Lower lobe of right lung (tissue), 2 donors: ENCODE results near the gene CHKA. TPM values are rescaled to one million over a fixed set of nuclear protein-coding genes. Genes with fewer than 3 reads are reported as not detected.

ENCODE experiments used
- ATAC-seq, 2 donors: fragments of 200-7000 bp; cut with Tn5 transposase; one replicate each; pipeline ENCODE4 v1.9.1; 2020 to 2022; ENCODE audit warnings: mild to moderate bottlenecking in 2 of 2, moderate library complexity in 2 of 2
- DNase-seq: peaks from one replicate; pipeline ENCODE4 v3.0.0-alpha.2; 2020
- H3K27ac ChIP-seq: fragments of 200-600 bp; one replicate; pipeline ENCODE4 v1.8.0; 2022
- H3K27me3 ChIP-seq: fragments of 200-600 bp; one replicate; pipeline ENCODE4 v1.8.0; 2022; ENCODE audit warnings: low read depth
- H3K36me3 ChIP-seq: fragments of 200-600 bp; one replicate; pipeline ENCODE4 v1.8.0; 2022; ENCODE audit warnings: mild to moderate bottlenecking
- H3K4me1 ChIP-seq: fragments of 200-600 bp; one replicate; pipeline ENCODE4 v1.8.0; 2022
- H3K4me3 ChIP-seq: fragments of 200-600 bp; one replicate; pipeline ENCODE4 v1.8.0; 2022; ENCODE audit warnings: mild to moderate bottlenecking
- H3K9me3 ChIP-seq: fragments of 200-600 bp; one replicate; pipeline ENCODE4 v1.8.0; 2022
- CTCF ChIP-seq: fragments of 200-600 bp; IDR thresholded peaks from one replicate; pipeline ENCODE4 v1.8.0; 2022; ENCODE audit warnings: antibody characterized with exemption, mild to moderate bottlenecking
- intact Hi-C: fragments of 100-400 bp; cut with DNase I; formaldehyde crosslinking; loops from one replicate; pipeline ENCODE4 v1.11.0; 2022
- total RNA-seq: library from RNA; stranded (reverse); fragmentation: NEBNext Ultra II Directional; extraction: Animal tissue kit (Norgen Biotek cat#: 25700); gene quantifications from one replicate; pipeline ENCODE4 v1.2.1, GENCODE V29; 2021
- donor health status: DM: no; HTN: yes; CAD: no; lungs with severe emphysema.

The CHKA gene
- total RNA-seq, 1 donor from 2014 or later, result 43.0 TPM

- Histone ChIP-seq H3K27me3 (no peaks in the 10 kb centered on the region), H3K27ac (no peak overlapping the region), H3K4me1 (no peaks in the 10 kb centered on the region), H3K36me3 (peaks cover 27% of the 10 kb centered on the region), H3K9me3 (no peaks in the 10 kb centered on the region), H3K4me3 (no peak overlapping the region)
- no peak for TF ChIP-seq CTCF
- no peak for ATAC-seq
- intact Hi-C loops, result no loop called here
- no peak for DNase-seq
These were observed 38.0 kb upstream of the CHKA start for GRCh38 chr11:68159161-68159560.

GRCh38 chr11:68158580-68158979 is 37.4 kb upstream of the CHKA start:
- ATAC-seq, result peak in 1 of 2 donors; percentile 65
- Histone ChIP-seq H3K27ac (no peak overlapping the region), H3K9me3 (no peaks in the 10 kb centered on the region), H3K36me3 (peaks cover 21% of the 10 kb centered on the region), H3K4me1 (no peaks in the 10 kb centered on the region), H3K27me3 (no peaks in the 10 kb centered on the region), H3K4me3 (no peak overlapping the region)
- TF ChIP-seq CTCF, result no peak
- DNase-seq, result no peak
- intact Hi-C loops, result no loop called here

- no peak overlapping the region for H3K27ac ChIP-seq
- DNase-seq (no peak), ATAC-seq (no peak)
- no peak for TF ChIP-seq CTCF
- H3K36me3 ChIP-seq, result peaks cover 11% of the 10 kb centered on the region
- no peaks in the 10 kb centered on the region for H3K9me3 ChIP-seq
- H3K27me3 ChIP-seq, result no peaks in the 10 kb centered on the region
- H3K4me3 ChIP-seq, result no peak overlapping the region
- intact Hi-C loops, result no loop called here
- H3K4me1 ChIP-seq, result peaks cover 11% of the 10 kb centered on the region
These were observed 32.6 kb upstream of the CHKA start for GRCh38 chr11:68153742-68154141.

- DNase-seq (peak; percentile 76), ATAC-seq (peak; percentile 69 to 86)
- Histone ChIP-seq H3K36me3 (no peaks in the 10 kb centered on the region), H3K9me3 (no peaks in the 10 kb centered on the region), H3K4me1 (peaks cover 35% of the 10 kb centered on the region), H3K4me3 (no peak overlapping the region), H3K27me3 (no peaks in the 10 kb centered on the region), H3K27ac (peak overlapping the region; percentile 49)
- TF ChIP-seq CTCF, result no peak
- intact Hi-C loops, result no loop called here
These were observed 28.8 kb upstream of the CHKA start for GRCh38 chr11:68150037-68150436.

- H3K9me3 ChIP-seq, result no peaks in the 10 kb centered on the region
- H3K27me3 ChIP-seq, result no peaks in the 10 kb centered on the region
- intact Hi-C loops, result no loop called here
- DNase-seq (no peak), ATAC-seq (peak in 1 of 2 donors; percentile 34)
- peak overlapping the region; percentile 49 for H3K27ac ChIP-seq
- H3K4me1 ChIP-seq, result peaks cover 35% of the 10 kb centered on the region
- TF ChIP-seq CTCF, result no peak
- H3K36me3 ChIP-seq, result no peaks in the 10 kb centered on the region
- H3K4me3 ChIP-seq, result no peak overlapping the region
These were observed 28.2 kb upstream of the CHKA start for GRCh38 chr11:68149417-68149816.

GRCh38 chr11:68148879-68149278 is 27.7 kb upstream of the CHKA start:
- Histone ChIP-seq H3K27me3 (no peaks in the 10 kb centered on the region), H3K27ac (no peak overlapping the region), H3K4me1 (peaks cover 35% of the 10 kb centered on the region), H3K36me3 (no peaks in the 10 kb centered on the region), H3K9me3 (no peaks in the 10 kb centered on the region), H3K4me3 (no peak overlapping the region)
- TF ChIP-seq CTCF, result no peak
- DNase-seq, result no peak
- intact Hi-C loops, result no loop called here
- ATAC-seq, result no peak
